OCI-LY1 (cell line): Measurements from ENCODE around the gene AAR2.

Experiments
- CTCF ChIP-seq: fragments of 200-600 bp; sonication (generic), shearing (Covaris generic); IDR thresholded peaks from 2 replicates; pipeline ENCODE4 v1.5.1; 2017; ENCODE audit warnings: mild to moderate bottlenecking, antibody characterized with exemption, low read length, moderate library complexity, mixed read lengths
- EZH2 ChIP-seq: fragments of 200-600 bp; sonication (generic), shearing (Covaris generic); IDR thresholded peaks from 2 replicates; pipeline ENCODE4 v1.8.0; 2017; ENCODE audit warnings: borderline replicate concordance, mixed run types, mild to moderate bottlenecking, antibody characterized with exemption, low read length, moderate library complexity, mixed read lengths

DNA sequence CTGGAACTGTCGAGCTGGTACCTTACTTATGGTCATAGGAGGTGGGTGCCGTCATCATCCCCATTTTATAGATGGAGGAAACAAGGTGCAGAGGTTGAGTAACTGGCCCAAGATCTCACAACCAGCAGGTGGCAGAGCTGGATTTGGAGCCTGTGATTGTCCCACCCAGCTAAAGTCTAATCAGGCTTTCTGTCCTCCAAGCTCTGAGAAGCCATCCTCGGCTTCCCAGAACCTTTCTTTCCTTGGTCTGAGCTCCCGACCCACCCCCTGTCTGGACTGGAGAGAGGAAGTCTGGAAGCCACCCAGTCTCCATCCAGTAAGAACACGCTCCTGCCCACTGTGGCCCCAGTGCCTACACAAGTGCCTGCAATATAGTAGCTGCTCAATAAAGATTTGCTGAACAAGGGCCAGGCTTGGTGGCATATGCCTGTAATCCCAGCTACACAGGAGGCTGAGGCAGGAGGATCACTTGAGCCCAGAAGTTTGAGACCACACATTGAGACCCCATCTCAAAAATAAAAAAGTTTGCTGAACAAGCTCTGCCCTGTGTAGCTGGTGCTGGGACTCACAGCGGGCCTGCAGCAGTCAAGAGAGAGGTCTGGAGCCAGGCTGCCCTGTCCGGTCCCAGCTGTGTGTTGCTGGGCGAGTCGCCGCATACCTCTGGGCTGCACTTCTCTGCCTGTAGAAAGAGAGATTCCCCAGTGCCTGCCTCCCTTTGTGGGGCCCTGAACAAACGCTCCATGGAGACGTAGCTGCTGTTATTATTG lies 37.3 kb downstream of the AAR2 start:
- TF ChIP-seq CTCF, result peak; percentile 33; the same call in 1 of the 2 replicates
- no peak for TF ChIP-seq EZH2
